Activated CD8-positive, alpha-beta T cell treated with anti-CD3 and anti-CD28 coated beads, Interleukin-2, amount 10 ng/mL, durations not matched to agents 7 days and 5 days (primary cell): ENCODE results near the gene ABCD2. TPM values are rescaled to one million over a fixed set of nuclear protein-coding genes. Genes with fewer than 3 reads are reported as not detected.
A peak's percentile ranks its signal among the peaks of the same experiment; 100 is the strongest.
"Not testable (repeated sequence)": the region's sequence is repeated elsewhere in the genome, so short reads cannot be mapped to it uniquely, and the experiment has no call there.

Experiments used
- ATAC-seq: fragments of 150-1000 bp; cut with Tn5 transposase; one replicate; pipeline ENCODE4 v1.10.0; 2021; ENCODE audit warnings: moderate library complexity
- CTCF ChIA-PET: fragments of 350-600 bp; sonication (Branson Sonifier 250); formaldehyde crosslinking; loops from one replicate; lab custom pipeline; 2021; ENCODE audit warnings: antibody characterized with exemption; lab: Charles Lee
- POLR2A ChIA-PET: fragments of 350-600 bp; sonication (Branson Sonifier 250); formaldehyde crosslinking; loops from one replicate; lab custom pipeline; 2021; ENCODE audit warnings: antibody characterized with exemption; lab: Charles Lee
- DNase-seq: peaks from one replicate; pipeline ENCODE4 v3.0.0-alpha.2; 2020
- H3K27ac Mint-ChIP-seq: one replicate; pipeline ENCODE4 v1.8.0; 2021; ENCODE audit warnings: mild to moderate bottlenecking, mixed read lengths
- H3K27me3 Mint-ChIP-seq: one replicate; pipeline ENCODE4 v1.8.0; 2021; ENCODE audit warnings: low read depth, mixed read lengths
- H3K36me3 Mint-ChIP-seq: one replicate; pipeline ENCODE4 v1.8.0; 2021; ENCODE audit warnings: low read depth, mixed read lengths
- H3K4me1 Mint-ChIP-seq: one replicate; pipeline ENCODE4 v1.8.0; 2021; ENCODE audit warnings: low read depth, mixed read lengths
- H3K4me3 Mint-ChIP-seq: one replicate; pipeline ENCODE4 v1.8.0; 2021; ENCODE audit warnings: mild to moderate bottlenecking, mixed read lengths
- H3K9me3 Mint-ChIP-seq: one replicate; pipeline ENCODE4 v1.8.0; 2022; ENCODE audit warnings: mixed read lengths; ENCODE audit not compliant: insufficient read depth
- total RNA-seq, 2 experiments: library from RNA; stranded (reverse); gene quantifications; one replicate each; pipeline ENCODE4 v1.2.3, GENCODE V29; 2021

The ABCD2 gene
- total RNA-seq, 2 experiments from 2014 or later = 22.5 to 24.4 TPM

DNA sequence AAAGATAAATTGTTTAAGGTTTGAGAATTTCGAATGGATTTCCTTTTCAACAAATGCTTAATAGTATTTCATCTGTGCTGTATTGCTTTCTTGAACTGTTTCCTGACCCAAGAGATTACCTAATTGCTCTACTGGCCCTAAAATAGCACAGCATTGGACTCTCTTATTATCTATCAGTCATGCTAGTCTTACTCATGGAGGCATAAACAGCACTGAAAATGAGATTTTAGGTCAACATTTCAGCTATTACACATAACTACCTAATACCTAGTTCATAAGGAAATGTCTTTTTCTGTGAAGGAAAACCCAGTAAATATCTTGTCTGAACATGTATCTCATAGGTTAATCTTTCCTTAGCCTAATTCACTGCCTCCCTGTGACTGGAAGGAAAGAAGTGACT lies 4.3 kb upstream of the ABCD2 start:
- H3K36me3 Mint-ChIP-seq = peaks cover 27% of the 10 kb centered on the region
- H3K4me1 Mint-ChIP-seq = peaks cover 61% of the 10 kb centered on the region
- H3K27me3 Mint-ChIP-seq = no peaks in the 10 kb centered on the region
- ChIA-PET POLR2A (no interaction called here), CTCF (interaction anchor here (1.9 kb wide), 1 partner anchor 68 kb away, joined by 5 read pairs; no protein-coding TSS in a partner anchor)
- ATAC-seq (no peak), DNase-seq (no peak)
- no peaks in the 10 kb centered on the region for H3K9me3 Mint-ChIP-seq
- H3K4me3 Mint-ChIP-seq = no peak overlapping the region
- no peak overlapping the region for H3K27ac Mint-ChIP-seq

GRCh38 chr12:39623160-39623559 lies 3.6 kb upstream of the ABCD2 start:
- H3K27ac Mint-ChIP-seq = peak overlapping the region; percentile 90
- H3K4me3 Mint-ChIP-seq, POLR2A ChIA-PET, ATAC-seq, H3K27me3 Mint-ChIP-seq, DNase-seq, H3K9me3 Mint-ChIP-seq: not testable (repeated sequence)
- peaks cover 55% of the 10 kb centered on the region for H3K4me1 Mint-ChIP-seq
- CTCF ChIA-PET = interaction anchor here (1.9 kb wide), 1 partner anchor 68 kb away, joined by 5 read pairs; no protein-coding TSS in a partner anchor
- peaks cover 25% of the 10 kb centered on the region for H3K36me3 Mint-ChIP-seq

- no peak for ATAC-seq
These were observed 2.7 kb upstream of the ABCD2 start for GRCh38 chr12:39622306-39622705.

GRCh38 chr12:39621670-39622069 lies 2.1 kb upstream of the ABCD2 start:
- H3K36me3 Mint-ChIP-seq = peaks cover 24% of the 10 kb centered on the region
- H3K27ac Mint-ChIP-seq = peak overlapping the region; percentile 90
- ChIA-PET POLR2A (interaction anchor here (0.6 to 3.5 kb wide), 7 partner anchors 7 to 522 kb away, joined by 3 to 36 read pairs (median 5); partner anchors contain the start of gene KIF21A), CTCF (interaction anchor here (0.9 to 3.8 kb wide), 9 partner anchors 9 to 485 kb away, joined by 3 to 49 read pairs (median 5); partner anchors contain the start of gene SLC2A13)
- H3K27me3 Mint-ChIP-seq = no peaks in the 10 kb centered on the region
- H3K4me1 Mint-ChIP-seq = peaks cover 41% of the 10 kb centered on the region
- ATAC-seq (no peak), DNase-seq (no peak)
- H3K9me3 Mint-ChIP-seq = no peaks in the 10 kb centered on the region
- peak overlapping the region; percentile 12 for H3K4me3 Mint-ChIP-seq

More at GRCh38 chr12:39622306-39622705, 2.7 kb upstream of the ABCD2 start:
- H3K27ac Mint-ChIP-seq = peak overlapping the region; percentile 90
- H3K27me3 Mint-ChIP-seq = no peaks in the 10 kb centered on the region
- POLR2A ChIA-PET = interaction anchor here (1.2 to 3.5 kb wide), 4 partner anchors 62 to 180 kb away, joined by 3 to 36 read pairs (median 7); partner anchors contain the start of gene KIF21A
- no peaks in the 10 kb centered on the region for H3K9me3 Mint-ChIP-seq
- peak; percentile 56 for DNase-seq
- CTCF ChIA-PET = interaction anchor here (0.9 to 3.8 kb wide), 7 partner anchors 9 to 484 kb away, joined by 3 to 49 read pairs (median 5); partner anchors contain the start of gene SLC2A13
- peaks cover 46% of the 10 kb centered on the region for H3K4me1 Mint-ChIP-seq
- H3K36me3 Mint-ChIP-seq = peaks cover 21% of the 10 kb centered on the region
- H3K4me3 Mint-ChIP-seq = peak overlapping the region; percentile 12

DNA sequence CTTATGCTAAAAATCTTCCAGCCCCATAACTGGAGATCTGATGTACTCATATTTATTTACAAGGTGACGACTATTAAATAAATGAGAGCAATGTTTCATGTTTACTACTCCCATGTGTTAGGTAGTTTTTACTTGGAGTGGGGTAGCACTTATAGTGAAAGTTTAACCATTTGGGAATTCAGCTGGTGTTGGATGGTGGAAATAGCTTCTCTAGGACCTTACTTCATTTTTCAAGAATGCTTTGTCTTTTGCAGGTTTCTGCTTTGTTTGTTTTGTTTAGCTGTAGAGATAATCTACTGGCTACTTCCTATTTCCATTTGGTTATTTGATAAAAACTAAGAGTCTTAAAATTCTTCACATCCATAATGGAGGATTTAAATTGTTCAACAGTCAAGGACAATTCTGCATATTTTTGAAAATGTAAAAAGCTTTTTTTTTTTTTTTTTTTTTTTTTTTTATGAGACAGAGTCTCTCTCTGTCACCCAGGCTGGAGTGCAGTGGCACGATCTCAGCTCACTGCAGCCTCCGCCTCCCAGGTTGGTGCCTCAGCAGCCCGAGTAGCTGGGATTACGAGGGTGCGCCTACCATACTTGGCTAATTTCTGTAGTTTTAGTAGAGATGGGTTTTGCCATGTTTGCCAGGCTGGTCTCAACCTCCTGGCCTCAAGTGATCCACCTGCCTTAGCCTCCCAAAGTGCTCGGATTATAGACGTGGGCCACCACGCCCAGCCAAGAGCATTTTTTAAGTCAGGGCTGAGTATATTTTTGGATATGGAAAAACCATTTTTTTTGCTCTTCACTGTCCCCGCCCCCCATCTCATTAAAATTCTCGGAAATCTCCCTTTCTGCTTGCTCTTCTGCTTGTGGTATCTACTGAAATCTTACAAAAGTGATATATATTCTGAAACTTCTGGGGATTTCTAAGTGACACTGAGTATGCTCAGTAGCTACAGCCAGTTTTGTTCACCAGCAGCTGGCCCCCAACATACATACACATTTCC lies 1.4 kb upstream of the ABCD2 start:
- H3K27ac Mint-ChIP-seq = no peak overlapping the region
- H3K36me3 Mint-ChIP-seq = peaks cover 24% of the 10 kb centered on the region
- ChIA-PET POLR2A (interaction anchor here (0.6 to 3.5 kb wide), 12 partner anchors 8 to 1305 kb away, joined by 3 to 62 read pairs (median 5); no protein-coding TSS in a partner anchor), CTCF (interaction anchor here (0.8 to 3.8 kb wide), 13 partner anchors 8 to 77 kb away, joined by 3 to 49 read pairs (median 5); no protein-coding TSS in a partner anchor)
- H3K4me1 Mint-ChIP-seq = peaks cover 34% of the 10 kb centered on the region
- H3K9me3 Mint-ChIP-seq = no peaks in the 10 kb centered on the region
- H3K4me3 Mint-ChIP-seq = no peak overlapping the region
- ATAC-seq (peak; percentile 14), DNase-seq (peak; percentile 62)
- H3K27me3 Mint-ChIP-seq = no peaks in the 10 kb centered on the region

GRCh38 chr12:39619316-39619659 lies 315 bp downstream of the ABCD2 start:
- DNase-seq (peak; percentile 58), ATAC-seq (peak; percentile 17)
- ChIA-PET CTCF (interaction anchor here (0.8 to 3.8 kb wide), 19 partner anchors 9 to 488 kb away, joined by 3 to 49 read pairs (median 6); no protein-coding TSS in a partner anchor), POLR2A (interaction anchor here (0.8 to 3.5 kb wide), 16 partner anchors 9 to 487 kb away, joined by 3 to 62 read pairs (median 5); partner anchors contain the start of genes KIF21A and SLC2A13)
- H3K9me3 Mint-ChIP-seq = no peaks in the 10 kb centered on the region
- H3K4me1 Mint-ChIP-seq = peaks cover 26% of the 10 kb centered on the region
- peaks cover 27% of the 10 kb centered on the region for H3K36me3 Mint-ChIP-seq
- no peaks in the 10 kb centered on the region for H3K27me3 Mint-ChIP-seq
- no peak overlapping the region for H3K27ac Mint-ChIP-seq
- no peak overlapping the region for H3K4me3 Mint-ChIP-seq

DNA sequence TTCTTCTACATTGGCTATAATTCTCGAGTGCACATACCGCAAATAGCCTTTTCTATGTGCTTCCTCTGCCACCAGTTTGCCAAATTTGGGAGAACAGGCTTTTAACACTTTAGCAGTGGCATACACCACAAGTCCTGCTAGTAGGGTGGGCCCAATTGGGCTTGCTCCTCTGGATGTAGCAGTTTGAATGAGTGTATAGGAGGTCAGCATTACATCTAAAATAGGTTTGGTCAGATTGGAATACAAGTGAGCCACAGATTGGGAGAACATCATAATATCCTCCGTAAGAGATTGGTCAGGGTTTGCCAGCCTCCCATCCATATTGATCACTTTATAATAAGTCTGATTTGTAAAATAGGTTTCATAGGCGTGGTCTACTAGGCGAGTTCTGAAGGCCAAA lies 902 bp downstream of the ABCD2 start:
- H3K27ac Mint-ChIP-seq = no peak overlapping the region
- ATAC-seq = no peak

GRCh38 chr12:39617887-39618286 lies 1.7 kb downstream of the ABCD2 start:
- DNase-seq = no peak
- ChIA-PET CTCF (interaction anchor here (1.0 kb wide), 1 partner anchor 52 kb away, joined by 4 read pairs; no protein-coding TSS in a partner anchor), POLR2A (interaction anchor here (1.2 kb wide), 1 partner anchor 32 kb away, joined by 3 read pairs; no protein-coding TSS in a partner anchor)
- no peak for ATAC-seq
- Mint-ChIP-seq H3K27me3 (no peaks in the 10 kb centered on the region), H3K9me3 (no peaks in the 10 kb centered on the region), H3K4me3 (no peak overlapping the region), H3K27ac (no peak overlapping the region), H3K36me3 (peaks cover 37% of the 10 kb centered on the region), H3K4me1 (peaks cover 28% of the 10 kb centered on the region)

More for the DNA sequence above, 902 bp downstream of the ABCD2 start:
- Mint-ChIP-seq H3K4me3 (no peak overlapping the region), H3K36me3 (peaks cover 33% of the 10 kb centered on the region), H3K4me1 (peaks cover 27% of the 10 kb centered on the region), H3K27me3 (no peaks in the 10 kb centered on the region), H3K9me3 (no peaks in the 10 kb centered on the region)
- ChIA-PET CTCF (interaction anchor here (0.9 to 3.7 kb wide), 12 partner anchors 8 to 489 kb away, joined by 3 to 49 read pairs (median 8); no protein-coding TSS in a partner anchor), POLR2A (interaction anchor here (0.8 to 3.5 kb wide), 11 partner anchors 10 to 198 kb away, joined by 3 to 62 read pairs (median 6); partner anchors contain the start of gene KIF21A)
- peak; percentile 32 for DNase-seq

DNA sequence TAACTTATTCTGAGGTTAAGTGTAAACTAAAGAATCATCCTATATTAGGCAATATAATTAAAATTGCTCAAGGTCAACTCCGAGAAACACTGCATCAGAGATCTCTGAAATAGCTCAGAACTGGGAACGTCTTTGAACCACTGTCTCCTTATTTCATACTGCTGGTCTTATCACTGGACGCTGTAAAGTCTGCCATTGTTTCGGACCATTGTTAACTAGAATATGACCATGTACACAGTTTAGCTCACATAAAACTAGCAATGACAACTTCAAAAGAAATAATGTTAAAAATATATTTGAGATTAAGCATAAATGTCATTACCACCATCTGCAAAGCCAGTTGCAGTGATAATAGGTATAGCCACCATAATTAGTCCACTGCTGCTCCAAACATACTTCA lies 2.9 kb downstream of the ABCD2 start:
- POLR2A ChIA-PET = interaction anchor here (1.2 to 1.5 kb wide), 2 partner anchors 12 to 31 kb away, joined by 3 to 5 read pairs; no protein-coding TSS in a partner anchor
- H3K36me3 Mint-ChIP-seq = peaks cover 39% of the 10 kb centered on the region
- no peaks in the 10 kb centered on the region for H3K9me3 Mint-ChIP-seq
- ATAC-seq (no peak), DNase-seq (no peak)
- peak overlapping the region; percentile 69 for H3K27ac Mint-ChIP-seq
- CTCF ChIA-PET = interaction anchor here (1.2 to 1.5 kb wide), 2 partner anchors 75 to 491 kb away, joined by 3 to 4 read pairs; no protein-coding TSS in a partner anchor
- H3K4me1 Mint-ChIP-seq = peaks cover 27% of the 10 kb centered on the region
- no peak overlapping the region for H3K4me3 Mint-ChIP-seq
- H3K27me3 Mint-ChIP-seq = no peaks in the 10 kb centered on the region

DNA sequence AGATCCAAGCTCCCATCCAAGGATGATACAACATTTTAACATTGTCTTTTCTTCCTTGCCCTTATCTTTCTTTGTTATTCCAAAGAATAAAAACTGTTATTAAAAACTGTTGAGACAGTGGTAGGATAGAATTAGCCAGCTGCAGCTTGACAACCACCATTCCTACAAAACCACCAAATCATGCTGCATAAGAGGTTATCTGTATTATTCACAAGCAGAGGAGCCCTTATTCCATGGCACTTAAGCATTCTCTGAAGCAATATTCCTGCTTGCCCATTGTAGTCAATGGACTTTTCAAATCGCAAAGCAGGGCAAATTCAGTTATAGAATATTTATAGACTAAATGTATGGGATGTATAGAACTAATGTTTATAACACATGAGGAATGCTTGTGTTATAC lies 3.4 kb downstream of the ABCD2 start:
- Mint-ChIP-seq H3K4me3 (no peak overlapping the region), H3K36me3 (peaks cover 44% of the 10 kb centered on the region), H3K4me1 (peaks cover 28% of the 10 kb centered on the region), H3K27me3 (no peaks in the 10 kb centered on the region), H3K27ac (peak overlapping the region; percentile 48), H3K9me3 (no peaks in the 10 kb centered on the region)
- ChIA-PET CTCF (interaction anchor here (1.2 to 1.5 kb wide), 2 partner anchors 76 to 491 kb away, joined by 3 to 4 read pairs; no protein-coding TSS in a partner anchor), POLR2A (interaction anchor here (1.5 kb wide), 1 partner anchor 13 kb away, joined by 5 read pairs; no protein-coding TSS in a partner anchor)
- no peak for DNase-seq
- ATAC-seq = no peak

DNA sequence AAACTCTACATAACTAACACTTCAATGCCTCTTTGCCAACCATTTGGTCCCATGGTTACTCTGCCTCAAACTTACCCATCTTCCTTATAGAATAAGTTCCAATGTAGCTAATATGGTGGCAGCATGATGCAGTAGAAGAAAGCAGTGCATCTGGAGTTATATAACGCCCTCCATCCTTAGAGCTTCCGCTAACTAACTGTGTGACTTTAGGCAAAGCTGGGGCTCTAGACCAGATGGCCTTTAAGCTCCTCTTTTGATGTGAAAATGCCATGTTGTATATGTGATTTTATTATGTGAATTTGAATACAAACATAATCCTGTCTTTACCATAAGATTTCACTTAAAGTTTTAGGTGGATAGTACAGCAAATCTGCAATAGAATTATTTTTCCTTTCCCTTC lies 6.1 kb downstream of the ABCD2 start:
- Mint-ChIP-seq H3K27ac (no peak overlapping the region), H3K27me3 (no peaks in the 10 kb centered on the region), H3K9me3 (no peaks in the 10 kb centered on the region), H3K4me3 (peak overlapping the region; percentile 81), H3K4me1 (peaks cover 41% of the 10 kb centered on the region), H3K36me3 (peaks cover 67% of the 10 kb centered on the region)
- CTCF ChIA-PET = interaction anchor here (1.0 to 2.5 kb wide), 6 partner anchors 8 to 79 kb away, joined by 3 to 10 read pairs (median 4); no protein-coding TSS in a partner anchor
- POLR2A ChIA-PET = interaction anchor here (1.1 kb wide), 1 partner anchor 14 kb away, joined by 3 read pairs; no protein-coding TSS in a partner anchor
- no peak for DNase-seq
- ATAC-seq = no peak
